GM08714 (cell line): ENCODE data around the gene GTSE1.

Experiments used
- H3K4me3 ChIP-seq: fragments of 200-500 bp; sonication (Bioruptor generic); 2 replicates; pipeline ENCODE4 v1.5.1; 2014; ENCODE audit warnings: mild to moderate bottlenecking, low read length, inconsistent platforms
- ZNF274 ChIP-seq: IDR thresholded peaks from 2 replicates; pipeline ENCODE4 v1.6.1; 2012; ENCODE audit warnings: mild to moderate bottlenecking, low read depth, low read length

Gene GTSE1

GRCh38 chr22:46339956-46340355 lies 43.3 kb downstream of the GTSE1 start:
- H3K4me3 ChIP-seq: no peak overlapping the region
- TF ChIP-seq ZNF274: no peak

- H3K4me3 ChIP-seq: no peak overlapping the region
- no peak for TF ChIP-seq ZNF274
These were observed 44.0 kb downstream of the GTSE1 start for GRCh38 chr22:46340676-46341075.

- H3K4me3 ChIP-seq: no peak overlapping the region
- TF ChIP-seq ZNF274: no peak
These were observed 50.2 kb downstream of the GTSE1 start for GRCh38 chr22:46346680-46347405.

- no peak overlapping the region for H3K4me3 ChIP-seq
- no peak for TF ChIP-seq ZNF274
These were observed 51.0 kb downstream of the GTSE1 start for GRCh38 chr22:46347646-46348045.

- no peak overlapping the region for H3K4me3 ChIP-seq
- no peak for TF ChIP-seq ZNF274
These were observed 51.5 kb downstream of the GTSE1 start for GRCh38 chr22:46348099-46348695.

- no peak for TF ChIP-seq ZNF274
These were observed 52.6 kb downstream of the GTSE1 start for GRCh38 chr22:46349238-46349637.

GRCh38 chr22:46349681-46350080 lies 53.0 kb downstream of the GTSE1 start:
- TF ChIP-seq ZNF274: no peak
- no peak overlapping the region for H3K4me3 ChIP-seq

More at GRCh38 chr22:46349238-46349637, 52.6 kb downstream of the GTSE1 start:
- no peak overlapping the region for H3K4me3 ChIP-seq

- TF ChIP-seq ZNF274: no peak
- H3K4me3 ChIP-seq: no peak overlapping the region
These were observed 53.5 kb downstream of the GTSE1 start for GRCh38 chr22:46350121-46350520.

- TF ChIP-seq ZNF274: no peak
- no peak overlapping the region for H3K4me3 ChIP-seq
These were observed 54.0 kb downstream of the GTSE1 start for GRCh38 chr22:46350646-46351045.

GRCh38 chr22:46351131-46351735 lies 54.6 kb downstream of the GTSE1 start:
- TF ChIP-seq ZNF274: no peak

GRCh38 chr22:46351767-46352166 lies 55.1 kb downstream of the GTSE1 start:
- no peak for TF ChIP-seq ZNF274
- no peak overlapping the region for H3K4me3 ChIP-seq

More at GRCh38 chr22:46351131-46351735, 54.6 kb downstream of the GTSE1 start:
- H3K4me3 ChIP-seq: no peak overlapping the region

GRCh38 chr22:46352276-46352675 lies 55.6 kb downstream of the GTSE1 start:
- TF ChIP-seq ZNF274: no peak
- no peak overlapping the region for H3K4me3 ChIP-seq

- no peak overlapping the region for H3K4me3 ChIP-seq
- no peak for TF ChIP-seq ZNF274
These were observed 56.2 kb downstream of the GTSE1 start for GRCh38 chr22:46352691-46353386.

GRCh38 chr22:46353483-46354105 lies 56.9 kb downstream of the GTSE1 start:
- no peak overlapping the region for H3K4me3 ChIP-seq
- no peak for TF ChIP-seq ZNF274
